ENCODE data around the gene PSTK. TPM values are rescaled to one million over a fixed set of nuclear protein-coding genes. Genes with fewer than 3 reads are reported as not detected.

The PSTK gene
- polyA plus RNA-seq, 2 of the 4 experiments (the other 2 are of a cell fraction) = 5.3 to 9.0 TPM

GRCh38 chr10:122966879-122967278, 13.3 kb upstream of the PSTK start:
- POLR2A ChIA-PET = no interaction called here
- Histone ChIP-seq H3K9me3 (peaks cover 43% of the 10 kb centered on the region), H3K27ac (no peak overlapping the region), H3K4me2 (no peak overlapping the region), H3K4me1 (no peaks in the 10 kb centered on the region), H3K4me3 (no peak overlapping the region)
- DNase-seq (ENCODE audit: low read depth in 1 of 2, low spot score in 1 of 2) (no peak), FAIRE-seq (no peak), ATAC-seq (no peak)
- no peak for TF ChIP-seq POLR2AphosphoS2 (conservative IDR thresholded peaks at IDR 0.05; ENCODE audit: low read length)
- no peak for TF ChIP-seq MAFK (IDR thresholded peaks at IDR 0.05; ENCODE audit: partially characterized antibody)
- CTCF ChIA-PET = interaction anchor here (1.4 kb wide), 1 partner anchor 12 kb away, joined by 3 read pairs; no protein-coding TSS in a partner anchor

DNA sequence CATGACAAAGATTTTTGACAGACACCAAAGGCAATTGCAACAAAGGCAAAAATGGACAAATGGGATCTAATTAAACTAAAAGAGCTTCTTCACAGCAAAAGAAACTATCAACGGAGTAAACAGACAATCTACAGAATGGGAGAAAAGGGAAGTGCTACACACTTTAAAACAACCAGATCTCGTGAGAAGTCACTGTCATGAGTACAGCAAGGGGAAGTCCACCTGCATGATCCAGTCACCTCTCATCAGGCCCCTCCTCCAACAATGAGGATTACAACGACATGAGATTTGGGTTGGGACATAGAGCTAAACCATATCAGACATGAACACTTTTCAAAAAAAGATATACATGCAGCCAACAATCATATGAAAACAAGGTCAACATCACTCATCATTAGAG, 11.5 kb upstream of the PSTK start:
- no peak for TF ChIP-seq JUNB (IDR thresholded peaks at IDR 0.05)
- TF ChIP-seq, protein P1, sequence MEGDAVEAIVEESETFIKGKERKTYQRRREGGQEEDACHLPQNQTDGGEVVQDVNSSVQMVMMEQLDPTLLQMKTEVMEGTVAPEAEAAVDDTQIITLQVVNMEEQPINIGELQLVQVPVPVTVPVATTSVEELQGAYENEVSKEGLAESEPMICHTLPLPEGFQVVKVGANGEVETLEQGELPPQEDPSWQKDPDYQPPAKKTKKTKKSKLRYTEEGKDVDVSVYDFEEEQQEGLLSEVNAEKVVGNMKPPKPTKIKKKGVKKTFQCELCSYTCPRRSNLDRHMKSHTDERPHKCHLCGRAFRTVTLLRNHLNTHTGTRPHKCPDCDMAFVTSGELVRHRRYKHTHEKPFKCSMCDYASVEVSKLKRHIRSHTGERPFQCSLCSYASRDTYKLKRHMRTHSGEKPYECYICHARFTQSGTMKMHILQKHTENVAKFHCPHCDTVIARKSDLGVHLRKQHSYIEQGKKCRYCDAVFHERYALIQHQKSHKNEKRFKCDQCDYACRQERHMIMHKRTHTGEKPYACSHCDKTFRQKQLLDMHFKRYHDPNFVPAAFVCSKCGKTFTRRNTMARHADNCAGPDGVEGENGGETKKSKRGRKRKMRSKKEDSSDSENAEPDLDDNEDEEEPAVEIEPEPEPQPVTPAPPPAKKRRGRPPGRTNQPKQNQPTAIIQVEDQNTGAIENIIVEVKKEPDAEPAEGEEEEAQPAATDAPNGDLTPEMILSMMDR (IDR thresholded peaks at IDR 0.05) = no peak
- no peak for TF ChIP-seq NPAS2 (CRISPR knock-in tag; IDR thresholded peaks at IDR 0.05; ENCODE audit: borderline replicate concordance)
- TF ChIP-seq RFX5 (IDR thresholded peaks at IDR 0.05) = no peak
- TF ChIP-seq, protein P2, sequence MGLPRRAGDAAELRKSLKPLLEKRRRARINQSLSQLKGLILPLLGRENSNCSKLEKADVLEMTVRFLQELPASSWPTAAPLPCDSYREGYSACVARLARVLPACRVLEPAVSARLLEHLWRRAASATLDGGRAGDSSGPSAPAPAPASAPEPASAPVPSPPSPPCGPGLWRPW (IDR thresholded peaks at IDR 0.05) = no peak
- no peak for TF ChIP-seq SREBF2 (IDR thresholded peaks at IDR 0.05)
- TF ChIP-seq RAD21 (conservative IDR thresholded peaks at IDR 0.05 in 1 of 2, IDR thresholded peaks at IDR 0.05 in 1 of 2) = no peak
- no peak for TF ChIP-seq ESRRA (IDR thresholded peaks at IDR 0.05; ENCODE audit: borderline replicate concordance, low read length)
- no peak for TF ChIP-seq GATA3 (IDR thresholded peaks at IDR 0.05; ENCODE audit: borderline replicate concordance)
- TF ChIP-seq RARB (CRISPR knock-in tag; IDR thresholded peaks at IDR 0.05) = no peak
- TF ChIP-seq EP300 (IDR thresholded peaks at IDR 0.05) = no peak
- no peak for TF ChIP-seq TFCP2L1 (CRISPR knock-in tag; IDR thresholded peaks at IDR 0.05)
- TF ChIP-seq EHF (CRISPR knock-in tag; IDR thresholded peaks at IDR 0.05) = no peak
- TF ChIP-seq POLR2A (IDR thresholded peaks at IDR 0.05; ENCODE audit: low read length) = no peak
- TF ChIP-seq ATOH8 (CRISPR knock-in tag; IDR thresholded peaks at IDR 0.05; ENCODE audit: low read depth) = no peak
- no peak for TF ChIP-seq CBX2 (IDR thresholded peaks at IDR 0.05; ENCODE audit: borderline replicate concordance, low read depth)
- no peak for TF ChIP-seq CHD2 (IDR thresholded peaks at IDR 0.05; ENCODE audit: low read length, partially characterized antibody)

DNA sequence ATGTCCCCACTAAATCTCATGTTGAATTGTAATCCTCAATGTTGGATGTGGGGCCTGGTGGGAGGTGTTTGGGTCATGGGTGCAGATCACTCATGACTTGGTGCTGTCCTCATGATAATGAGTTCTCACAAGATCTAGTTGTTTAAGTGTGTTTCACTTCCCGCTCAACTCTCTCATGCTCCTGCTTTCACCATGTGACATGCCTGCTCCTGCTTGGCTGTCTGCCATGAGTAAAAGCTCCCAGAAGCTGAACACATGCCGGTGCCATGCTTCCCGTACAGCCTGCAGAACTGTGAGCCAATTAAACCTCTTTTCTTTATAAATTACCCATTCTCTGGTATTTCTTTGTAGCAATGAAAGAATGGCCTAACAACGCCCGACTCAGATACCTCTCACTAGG, 6.2 kb upstream of the PSTK start:
- Histone ChIP-seq H3K27ac (no peak overlapping the region), H3K4me3 (no peak overlapping the region), H3K4me2 (no peak overlapping the region), H3K9me3 (0 out of 3 replicates have a peak, but pooled peaks cover under 1% of the 10 kb centered on the region), H3K4me1 (no peaks in the 10 kb centered on the region)
- CTCF ChIA-PET = interaction anchor here (1.0 kb wide), 1 partner anchor 8 kb away, joined by 3 read pairs; no protein-coding TSS in a partner anchor
- WGBS (ENCODE audit: missing lambda C conversion rate) = 58% methylated on average over 5 of the region's 5 CpGs
- FAIRE-seq (no peak), DNase-seq (ENCODE audit: low read depth in 1 of 2, low spot score in 1 of 2) (no peak), ATAC-seq (no peak)
- POLR2A ChIA-PET = no interaction called here
- TF ChIP-seq POLR2A (IDR thresholded peaks at IDR 0.05; ENCODE audit: low read length) (no peak), CHD4 (IDR thresholded peaks at IDR 0.05; ENCODE audit: borderline replicate concordance) (no peak), EHMT2 (IDR thresholded peaks at IDR 0.05; ENCODE audit: low read depth) (no peak), CEBPB (IDR thresholded peaks at IDR 0.05) (no peak), RFX5 (IDR thresholded peaks at IDR 0.05) (no peak), CHD2 (IDR thresholded peaks at IDR 0.05; ENCODE audit: low read length, partially characterized antibody) (no peak), SREBF2 (IDR thresholded peaks at IDR 0.05) (no peak), MYC (IDR thresholded peaks at IDR 0.05; ENCODE audit: borderline replicate concordance, low read length) (no peak), ZNF302 (CRISPR knock-in tag; IDR thresholded peaks at IDR 0.05) (no peak), JUN (IDR thresholded peaks at IDR 0.05) (no peak)
- TF ChIP-seq, protein P1 (IDR thresholded peaks at IDR 0.05) = no peak
- TF ChIP-seq, protein P3, sequence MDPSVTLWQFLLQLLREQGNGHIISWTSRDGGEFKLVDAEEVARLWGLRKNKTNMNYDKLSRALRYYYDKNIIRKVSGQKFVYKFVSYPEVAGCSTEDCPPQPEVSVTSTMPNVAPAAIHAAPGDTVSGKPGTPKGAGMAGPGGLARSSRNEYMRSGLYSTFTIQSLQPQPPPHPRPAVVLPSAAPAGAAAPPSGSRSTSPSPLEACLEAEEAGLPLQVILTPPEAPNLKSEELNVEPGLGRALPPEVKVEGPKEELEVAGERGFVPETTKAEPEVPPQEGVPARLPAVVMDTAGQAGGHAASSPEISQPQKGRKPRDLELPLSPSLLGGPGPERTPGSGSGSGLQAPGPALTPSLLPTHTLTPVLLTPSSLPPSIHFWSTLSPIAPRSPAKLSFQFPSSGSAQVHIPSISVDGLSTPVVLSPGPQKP (IDR thresholded peaks at IDR 0.05; ENCODE audit: low read depth, low read length) = no peak
- TF ChIP-seq, protein P4, sequence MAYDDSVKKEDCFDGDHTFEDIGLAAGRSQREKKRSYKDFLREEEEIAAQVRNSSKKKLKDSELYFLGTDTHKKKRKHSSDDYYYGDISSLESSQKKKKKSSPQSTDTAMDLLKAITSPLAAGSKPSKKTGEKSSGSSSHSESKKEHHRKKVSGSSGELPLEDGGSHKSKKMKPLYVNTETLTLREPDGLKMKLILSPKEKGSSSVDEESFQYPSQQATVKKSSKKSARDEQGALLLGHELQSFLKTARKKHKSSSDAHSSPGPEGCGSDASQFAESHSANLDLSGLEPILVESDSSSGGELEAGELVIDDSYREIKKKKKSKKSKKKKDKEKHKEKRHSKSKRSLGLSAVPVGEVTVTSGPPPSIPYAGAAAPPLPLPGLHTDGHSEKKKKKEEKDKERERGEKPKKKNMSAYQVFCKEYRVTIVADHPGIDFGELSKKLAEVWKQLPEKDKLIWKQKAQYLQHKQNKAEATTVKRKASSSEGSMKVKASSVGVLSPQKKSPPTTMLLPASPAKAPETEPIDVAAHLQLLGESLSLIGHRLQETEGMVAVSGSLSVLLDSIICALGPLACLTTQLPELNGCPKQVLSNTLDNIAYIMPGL (CRISPR knock-in tag; IDR thresholded peaks at IDR 0.05; ENCODE audit: borderline replicate concordance) = no peak

More for the DNA sequence above, 11.5 kb upstream of the PSTK start:
- Histone ChIP-seq H3K4me1 (no peaks in the 10 kb centered on the region), H3K4me3 (no peak overlapping the region), H3K9me3 (peaks cover 43% of the 10 kb centered on the region), H3K27ac (no peak overlapping the region), H3K4me2 (no peak overlapping the region)
- ATAC-seq (no peak), FAIRE-seq (no peak), DNase-seq (ENCODE audit: low read depth in 1 of 2, low spot score in 1 of 2) (no peak)
- WGBS (ENCODE audit: missing lambda C conversion rate) = 54% methylated on average over 3 of the region's 3 CpGs
- POLR2A ChIA-PET = no interaction called here
- CTCF ChIA-PET = interaction anchor here (2.5 kb wide), 1 partner anchor 12 kb away, joined by 8 read pairs; the partner anchor contains the start of gene PSTK

Data from A549 (cell line).